ENCODE data around the gene TFEB. TPM values are rescaled to one million over a fixed set of nuclear protein-coding genes. Genes with fewer than 3 reads are reported as not detected.
A peak's percentile ranks its signal among the peaks of the same experiment; 100 is the strongest.

Gene TFEB
- 100 to 1,000 TPM in 1 of 4 donors, 10 to 100 TPM in 3; 11.5 to 153 (median 27.1) TPM for polyA plus RNA-seq
- long read RNA-seq, donor 1, transcript TFEB-202 (8 exons, 2,315 nt) = minor isoform, 5 of 79 reads
- long read RNA-seq, donor 1, transcript TFEB-204 (9 exons, 2,331 nt) = major isoform, 14 of 79 reads
- long read RNA-seq, donor 1, partial matches to known transcripts = 52 of 79 reads
- long read RNA-seq, donor 1, other reads (novel, unspliced or antisense) = 7 of 79 reads
- long read RNA-seq, donor 2, partial matches to known transcripts = 0 of 3 reads
- long read RNA-seq, donor 2, other reads (novel, unspliced or antisense) = 0 of 3 reads
- long read RNA-seq, donor 3, transcript TFEB-204 (9 exons, 2,331 nt) = major isoform, 5 of 8 reads
- long read RNA-seq, donor 3, partial matches to known transcripts = 0 of 8 reads
- long read RNA-seq, donor 3, other reads (novel, unspliced or antisense) = 0 of 8 reads
- long read RNA-seq, donor 4 = 0 reads
- long read RNA-seq, donor 5, partial matches to known transcripts = 0 of 1 reads
- long read RNA-seq, donor 5, other reads (novel, unspliced or antisense) = 0 of 1 reads
- long read RNA-seq, donor 6, partial matches to known transcripts = 7 of 12 reads
- long read RNA-seq, donor 6, other reads (novel, unspliced or antisense) = 0 of 12 reads
- long read RNA-seq, donor 7, transcript TFEB-204 (9 exons, 2,331 nt) = major isoform, 10 of 19 reads
- long read RNA-seq, donor 7, partial matches to known transcripts = 6 of 19 reads
- long read RNA-seq, donor 7, other reads (novel, unspliced or antisense) = 0 of 19 reads
- long read RNA-seq, donor 8 = 0 reads
- long read RNA-seq, donor 9 = 0 reads
- long read RNA-seq, donor 10, transcript TFEB-204 (9 exons, 2,331 nt) = major isoform, 6 of 11 reads
- long read RNA-seq, donor 10, partial matches to known transcripts = 0 of 11 reads
- long read RNA-seq, donor 10, other reads (novel, unspliced or antisense) = 5 of 11 reads

DNA sequence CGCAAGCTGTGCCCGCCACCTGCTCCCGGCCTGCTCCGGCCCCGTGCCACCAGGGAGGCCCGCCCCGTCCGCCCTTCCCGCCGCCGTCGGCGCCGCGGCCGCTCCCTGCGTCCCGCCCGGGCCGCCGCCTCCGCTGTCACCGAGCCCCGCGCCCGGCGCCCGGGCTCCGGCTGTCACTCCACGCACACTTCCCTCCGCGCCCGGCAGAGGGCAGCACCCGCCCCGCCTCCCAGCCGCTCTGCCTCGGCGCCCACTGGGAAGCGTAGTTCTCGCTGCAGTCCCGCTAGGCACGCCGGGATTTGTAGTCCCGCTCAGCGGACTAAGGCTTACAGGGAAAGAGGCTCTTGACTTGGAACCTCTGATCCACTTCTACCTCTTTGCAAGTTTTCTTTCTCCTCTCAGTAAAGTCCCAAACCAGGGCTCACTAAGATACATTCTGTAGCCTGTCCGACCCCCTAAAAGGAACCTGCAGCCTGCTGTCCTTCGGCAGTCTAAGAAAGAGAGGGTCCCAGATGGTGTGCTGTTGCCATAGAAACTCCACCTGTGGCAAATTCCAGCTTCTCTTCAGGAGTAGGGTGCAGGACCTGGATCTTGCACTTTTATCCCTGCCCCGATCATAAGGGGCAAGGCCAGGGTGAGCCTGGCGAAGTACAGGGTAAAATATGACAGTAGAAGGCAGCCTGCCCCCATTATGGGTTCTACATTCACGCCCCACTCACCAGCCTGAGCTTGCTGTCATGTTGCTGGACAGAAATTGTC lies at the start of gene TFEB:
TFEB (minus strand) TSS at position 182 of the 759 bp plus-strand sequence. CDS start 44,395 bp downstream, outside the sequence.
- H3K4me3 ChIP-seq (ENCODE audit: low read depth in 1 of 3, low read length in 3 of 3) = peak within 1 kb of the TSS; percentile 70 to 91 (median 88)
- peak within 1 kb of the TSS; percentile 70 to 99 (median 83) for H3K27ac ChIP-seq (ENCODE audit: low read depth in 1 of 3, low read length in 2 of 3)
- no peaks in the 10 kb centered on the region for H3K9me3 ChIP-seq (ENCODE audit: control insufficient read depth in 2 of 2, insufficient read depth in 1 of 2, low read depth in 1 of 2, low read length in 1 of 2)
- WGBS, 3 donors = 7 to 16% (median 7%) methylated on average over 24 to 50 of the region's 50 CpGs
- FAIRE-seq = no peak
- peaks cover 0 to 51% (median 6%) of the 10 kb centered on the region in 3 donors for H3K4me1 ChIP-seq (ENCODE audit: control insufficient read depth in 3 of 3, insufficient read depth in 2 of 3, low read depth in 1 of 3, low read length in 2 of 3)
- peaks cover 0 to 20% (median 0%) of the 10 kb centered on the region in 3 donors for H3K36me3 ChIP-seq (ENCODE audit: control insufficient read depth in 3 of 3, insufficient read depth in 2 of 3, low read depth in 1 of 3, low read length in 3 of 3)
- H3K27me3 ChIP-seq (ENCODE audit: control insufficient read depth in 3 of 3, insufficient read depth in 3 of 3, low read length in 3 of 3) = no peaks in the 10 kb centered on the region
- DNase-seq = peak; percentile 91 to 97

DNA sequence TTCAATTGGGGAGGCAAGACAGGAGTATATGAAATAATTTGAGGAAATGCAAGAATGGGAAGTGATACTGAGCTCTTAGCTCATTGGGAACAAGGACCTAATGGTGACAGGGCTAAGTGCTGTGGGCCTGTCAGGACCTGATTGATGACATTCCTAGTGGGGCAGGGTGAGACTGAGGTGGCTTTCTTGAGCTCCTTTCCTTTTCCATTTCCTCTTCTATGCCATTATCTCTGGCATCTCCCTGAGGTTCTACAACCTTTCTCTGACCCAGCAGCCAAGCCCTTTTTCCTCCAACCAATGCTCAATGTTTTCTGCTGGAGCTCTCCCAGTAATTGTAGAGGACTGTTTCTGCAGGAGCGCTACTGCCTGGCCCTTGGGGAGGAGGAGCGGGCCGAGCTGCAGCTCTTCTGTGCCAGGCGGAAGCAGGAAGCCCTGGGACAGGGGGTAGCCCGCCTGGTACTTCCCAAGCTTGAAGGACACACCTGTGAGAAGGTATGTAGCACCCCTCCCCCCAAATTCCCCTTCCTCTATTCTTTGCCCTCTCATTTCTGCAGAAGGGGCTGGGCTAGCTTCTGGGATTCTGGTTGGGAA lies 49.3 kb upstream of the TFEB start:
- peak in 1 of 2 donors; percentile 22 for DNase-seq
- peak overlapping the region in 1 of 3 donors; percentile 7 for H3K4me3 ChIP-seq (ENCODE audit: low read depth in 1 of 3, low read length in 3 of 3)
- WGBS, 3 donors = 58 to 82% (median 74%) methylated on average over 5 of the region's 5 CpGs
- FAIRE-seq = no peak
- peaks cover 0 to 25% (median 3%) of the 10 kb centered on the region in 3 donors for H3K4me1 ChIP-seq (ENCODE audit: control insufficient read depth in 3 of 3, insufficient read depth in 2 of 3, low read depth in 1 of 3, low read length in 2 of 3)
- H3K9me3 ChIP-seq (ENCODE audit: control insufficient read depth in 2 of 2, insufficient read depth in 1 of 2, low read depth in 1 of 2, low read length in 1 of 2) = no peaks in the 10 kb centered on the region
- H3K36me3 ChIP-seq (ENCODE audit: control insufficient read depth in 3 of 3, insufficient read depth in 2 of 3, low read depth in 1 of 3, low read length in 3 of 3) = peaks cover 0 to 14% (median 0%) of the 10 kb centered on the region in 3 donors
- H3K27ac ChIP-seq (ENCODE audit: low read depth in 1 of 3, low read length in 2 of 3) = peak overlapping the region in 1 of 3 donors; percentile 65
- no peaks in the 10 kb centered on the region for H3K27me3 ChIP-seq (ENCODE audit: control insufficient read depth in 3 of 3, insufficient read depth in 3 of 3, low read length in 3 of 3)

DNA sequence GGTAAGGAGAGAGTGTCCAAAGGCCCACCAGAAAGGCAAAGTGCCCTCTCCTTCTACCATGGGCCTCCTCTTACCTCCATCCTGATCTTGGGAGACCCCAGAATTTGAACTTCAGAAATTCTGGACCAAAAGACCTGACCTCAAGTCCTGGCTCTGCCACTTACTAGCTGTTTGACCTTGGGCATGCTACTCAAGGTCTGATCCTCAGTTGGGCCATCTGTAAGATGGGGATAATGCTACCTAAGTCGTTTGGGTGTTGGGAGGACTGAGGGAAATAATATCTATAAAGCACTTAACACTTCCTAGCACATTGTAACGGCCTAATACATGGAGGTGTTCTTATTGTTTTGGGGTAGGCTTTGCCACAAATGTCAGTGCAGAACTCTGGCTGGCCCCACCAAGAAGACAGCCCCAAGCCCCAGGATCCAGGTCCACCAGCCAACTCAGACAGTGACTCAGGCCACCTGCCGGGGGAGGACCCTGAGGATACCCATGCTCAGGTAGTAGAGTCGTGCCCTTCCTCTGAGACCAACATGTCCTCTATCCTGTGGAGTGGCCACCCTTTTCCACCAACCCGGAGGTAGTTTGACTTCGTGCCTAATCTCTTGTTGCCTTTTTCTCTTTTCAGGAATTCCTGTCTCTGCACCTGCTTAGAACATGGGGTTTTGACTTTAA lies 47.8 kb upstream of the TFEB start:
- H3K27me3 ChIP-seq (ENCODE audit: control insufficient read depth in 3 of 3, insufficient read depth in 3 of 3, low read length in 3 of 3) = no peaks in the 10 kb centered on the region
- 76 to 82% (median 79%) methylated on average over 6 of the region's 6 CpGs for WGBS, 3 donors
- FAIRE-seq (no peak), DNase-seq (no peak)
- peaks cover 0 to 9% (median 0%) of the 10 kb centered on the region in 3 donors for H3K36me3 ChIP-seq (ENCODE audit: control insufficient read depth in 3 of 3, insufficient read depth in 2 of 3, low read depth in 1 of 3, low read length in 3 of 3)
- H3K9me3 ChIP-seq (ENCODE audit: control insufficient read depth in 2 of 2, insufficient read depth in 1 of 2, low read depth in 1 of 2, low read length in 1 of 2) = no peaks in the 10 kb centered on the region
- H3K4me1 ChIP-seq (ENCODE audit: control insufficient read depth in 3 of 3, insufficient read depth in 2 of 3, low read depth in 1 of 3, low read length in 2 of 3) = peaks cover 0 to 32% (median 3%) of the 10 kb centered on the region in 3 donors
- no peak overlapping the region for H3K4me3 ChIP-seq (ENCODE audit: low read depth in 1 of 3, low read length in 3 of 3)
- H3K27ac ChIP-seq (ENCODE audit: low read depth in 1 of 3, low read length in 2 of 3) = no peak overlapping the region

DNA sequence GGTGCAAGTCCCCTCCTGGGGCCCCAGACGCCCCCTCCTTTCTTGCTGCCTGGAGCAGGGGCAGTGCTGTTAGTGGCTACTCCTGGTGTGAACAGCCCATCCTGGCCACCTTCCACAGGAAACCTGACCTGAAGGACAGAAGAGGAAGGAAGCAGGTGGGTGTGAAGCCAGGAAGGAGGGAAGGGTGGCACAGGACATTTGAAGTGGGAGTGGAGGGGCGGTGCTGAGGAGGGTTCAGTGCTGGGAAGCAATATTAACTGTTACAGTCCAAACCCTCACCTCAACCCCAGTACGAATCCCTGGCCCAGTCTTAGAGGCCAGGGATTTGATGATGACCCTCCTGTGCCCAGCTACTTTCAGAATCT lies 45.9 kb upstream of the TFEB start:
- 3 to 23% (median 16%) methylated on average over 3 of the region's 3 CpGs for WGBS, 3 donors
- H3K36me3 ChIP-seq (ENCODE audit: control insufficient read depth in 3 of 3, insufficient read depth in 2 of 3, low read depth in 1 of 3, low read length in 3 of 3) = peaks cover 0 to 17% (median 0%) of the 10 kb centered on the region in 3 donors
- peak overlapping the region in 1 of 3 donors; percentile 78 for H3K4me3 ChIP-seq (ENCODE audit: low read depth in 1 of 3, low read length in 3 of 3)
- no peaks in the 10 kb centered on the region for H3K9me3 ChIP-seq (ENCODE audit: control insufficient read depth in 2 of 2, insufficient read depth in 1 of 2, low read depth in 1 of 2, low read length in 1 of 2)
- FAIRE-seq (no peak), DNase-seq (peak in 1 of 2 donors; percentile 18)
- H3K27ac ChIP-seq (ENCODE audit: low read depth in 1 of 3, low read length in 2 of 3) = peak overlapping the region in 1 of 3 donors; percentile 87
- peaks cover 0 to 32% (median 3%) of the 10 kb centered on the region in 3 donors for H3K4me1 ChIP-seq (ENCODE audit: control insufficient read depth in 3 of 3, insufficient read depth in 2 of 3, low read depth in 1 of 3, low read length in 2 of 3)
- no peaks in the 10 kb centered on the region for H3K27me3 ChIP-seq (ENCODE audit: control insufficient read depth in 3 of 3, insufficient read depth in 3 of 3, low read length in 3 of 3)

DNA sequence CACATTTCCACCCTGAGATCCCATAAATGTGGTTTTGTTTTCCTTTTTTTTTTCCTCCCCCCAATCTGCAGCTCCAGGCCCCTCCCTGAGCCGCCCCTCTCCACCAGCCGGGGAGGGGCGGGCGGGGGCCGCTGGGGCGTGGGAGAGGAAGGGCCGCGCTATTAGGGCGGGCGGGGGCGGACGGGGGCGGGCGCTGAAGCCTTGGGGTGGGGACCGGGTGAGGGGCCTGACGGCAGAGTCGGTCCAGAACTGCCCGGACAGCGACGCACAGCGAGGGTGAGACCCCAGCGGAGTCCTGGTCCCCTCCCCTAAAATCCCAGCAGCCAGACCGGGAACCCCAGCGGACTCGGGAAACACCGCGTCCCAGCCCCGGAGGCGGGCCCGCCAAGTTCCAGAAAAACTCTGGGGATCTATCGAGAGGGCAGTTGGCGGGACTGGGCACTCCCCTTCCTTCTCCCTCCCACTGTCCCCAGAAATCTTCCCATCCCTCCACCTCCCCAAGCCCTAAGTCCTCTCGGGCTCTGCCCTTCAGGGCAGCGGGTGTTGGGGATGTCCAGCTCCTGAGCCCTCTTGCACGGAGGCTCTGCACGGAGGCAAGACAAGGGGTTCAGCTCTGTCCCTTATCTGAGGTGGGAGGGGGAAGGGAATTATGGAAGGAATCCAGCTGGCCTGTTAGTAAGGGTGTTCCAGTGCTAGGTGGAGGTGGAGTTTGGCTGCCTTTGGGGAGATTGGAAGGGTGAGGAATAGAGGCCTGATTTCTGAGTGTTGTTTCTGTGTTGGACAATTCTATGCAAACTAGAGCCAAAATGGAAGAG lies 45.4 kb upstream of the TFEB start, which contains the start of gene PRICKLE4:
PRICKLE4 (plus strand) TSS at position 232 of the 815 bp plus-strand sequence. CDS start 2,692 bp downstream, outside the sequence.
- Histone ChIP-seq H3K27me3 (ENCODE audit: control insufficient read depth in 3 of 3, insufficient read depth in 3 of 3, low read length in 3 of 3) (no peaks in the 10 kb centered on the region), H3K4me1 (ENCODE audit: control insufficient read depth in 3 of 3, insufficient read depth in 2 of 3, low read depth in 1 of 3, low read length in 2 of 3) (peaks cover 0 to 27% (median 3%) of the 10 kb centered on the region in 3 donors), H3K4me3 (ENCODE audit: low read depth in 1 of 3, low read length in 3 of 3) (peak within 1 kb of the TSS; percentile 59 to 78 (median 76)), H3K9me3 (ENCODE audit: control insufficient read depth in 2 of 2, insufficient read depth in 1 of 2, low read depth in 1 of 2, low read length in 1 of 2) (no peaks in the 10 kb centered on the region), H3K27ac (ENCODE audit: low read depth in 1 of 3, low read length in 2 of 3) (peak within 1 kb of the TSS; percentile 6 to 87 (median 72)), H3K36me3 (ENCODE audit: control insufficient read depth in 3 of 3, insufficient read depth in 2 of 3, low read depth in 1 of 3, low read length in 3 of 3) (peaks cover 0 to 21% (median 0%) of the 10 kb centered on the region in 3 donors)
- WGBS, 3 donors = 0 to 2% (median 2%) methylated on average over 33 to 36 of the region's 36 CpGs
- DNase-seq (peak; percentile 57 to 60), FAIRE-seq (no peak)

DNA sequence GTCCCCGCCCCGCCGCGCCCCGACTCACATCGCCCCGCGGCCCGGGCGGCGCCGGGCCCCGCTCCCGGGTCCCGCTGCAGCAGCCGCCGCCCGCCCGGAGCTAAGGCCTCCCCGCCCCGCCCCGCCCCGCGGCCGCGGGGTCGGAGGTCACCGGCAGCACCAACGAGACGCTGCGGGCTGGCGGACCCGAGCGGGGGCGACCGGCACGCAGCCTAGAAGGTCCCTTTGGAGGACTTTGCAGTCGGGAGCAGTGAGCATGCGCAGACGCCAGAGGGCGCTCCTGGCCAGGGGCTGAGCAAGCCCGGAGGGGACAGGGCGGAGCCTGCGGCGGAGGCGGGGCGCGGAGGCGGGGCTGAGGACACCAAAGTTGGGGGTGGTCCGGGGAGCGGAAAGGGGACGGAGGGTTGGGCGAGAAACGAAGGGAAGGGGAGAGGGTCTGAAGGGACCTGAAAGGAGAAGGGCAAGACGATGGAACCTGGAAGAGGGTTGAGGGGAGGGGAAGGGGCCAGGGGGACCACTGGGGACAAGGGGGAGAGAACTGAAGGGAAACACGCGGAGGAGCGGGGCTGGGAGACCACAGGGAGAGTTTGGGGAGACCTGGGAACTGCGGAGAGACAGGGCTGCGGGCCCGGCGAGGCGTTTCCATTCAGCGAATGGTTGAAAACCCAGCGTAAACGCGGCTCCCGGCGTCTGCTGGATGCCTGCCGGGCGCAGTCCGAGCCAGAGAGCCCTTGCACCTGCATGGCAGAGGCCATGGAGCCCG lies 44.6 kb upstream of the TFEB start, which contains the start of gene FRS3:
FRS3 (minus strand) TSS at position 113 of the 763 bp plus-strand sequence. CDS start 2,913 bp downstream, outside the sequence.
- Histone ChIP-seq H3K27me3 (ENCODE audit: control insufficient read depth in 3 of 3, insufficient read depth in 3 of 3, low read length in 3 of 3) (no peaks in the 10 kb centered on the region), H3K4me1 (ENCODE audit: control insufficient read depth in 3 of 3, insufficient read depth in 2 of 3, low read depth in 1 of 3, low read length in 2 of 3) (peaks cover 0 to 21% (median 0%) of the 10 kb centered on the region in 3 donors), H3K9me3 (ENCODE audit: control insufficient read depth in 2 of 2, insufficient read depth in 1 of 2, low read depth in 1 of 2, low read length in 1 of 2) (no peaks in the 10 kb centered on the region), H3K4me3 (ENCODE audit: low read depth in 1 of 3, low read length in 3 of 3) (peak within 1 kb of the TSS; percentile 59 to 78 (median 76)), H3K36me3 (ENCODE audit: control insufficient read depth in 3 of 3, insufficient read depth in 2 of 3, low read depth in 1 of 3, low read length in 3 of 3) (peaks cover 0 to 23% (median 1%) of the 10 kb centered on the region in 3 donors), H3K27ac (ENCODE audit: low read depth in 1 of 3, low read length in 2 of 3) (peak within 1 kb of the TSS; percentile 6 to 87 (median 72))
- peak; percentile 97 to 99 for DNase-seq
- 0 to 1% (median 1%) methylated on average over 50 to 73 of the region's 73 CpGs for WGBS, 3 donors
- FAIRE-seq = no peak
